Stimulated activated CD8-positive, alpha-beta memory T cell treated with anti-CD3 and anti-CD28 coated beads, Interleukin-12 subunit alpha, Interleukin-12 subunit beta, amount 100 ng/mL, for 24 hours (primary cell): ENCODE data around the gene MTFR1L.
A peak's percentile ranks its signal among the peaks of the same experiment; 100 is the strongest.
"Not testable (repeated sequence)": the region's sequence is repeated elsewhere in the genome, so short reads cannot be mapped to it uniquely, and the experiment has no call there.

Experiments
- DNase-seq: peaks from one replicate; pipeline ENCODE4 v3.0.0-alpha.2; 2020; ENCODE audit errors: extremely low read depth

Gene MTFR1L

DNA sequence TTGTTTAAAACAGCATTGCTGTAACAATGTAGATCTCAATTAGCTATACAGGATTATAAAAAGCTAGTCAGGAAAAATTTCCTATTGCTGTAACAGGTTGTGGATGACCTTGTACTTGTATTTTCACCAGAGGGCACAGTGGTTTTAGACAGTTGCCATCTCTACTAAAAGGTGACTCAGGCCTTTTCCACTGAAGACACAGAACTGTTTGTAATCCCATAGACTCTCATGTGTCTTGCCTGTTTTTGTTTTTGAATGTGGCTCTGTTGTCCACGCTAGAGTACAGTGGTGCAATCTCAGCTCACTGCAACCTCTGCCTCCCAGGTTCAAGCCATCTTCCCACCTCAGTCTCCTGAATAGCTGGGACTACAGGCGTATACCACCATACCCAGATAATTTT is 5.9 kb downstream of the MTFR1L start:
- DNase-seq = no peak

DNA sequence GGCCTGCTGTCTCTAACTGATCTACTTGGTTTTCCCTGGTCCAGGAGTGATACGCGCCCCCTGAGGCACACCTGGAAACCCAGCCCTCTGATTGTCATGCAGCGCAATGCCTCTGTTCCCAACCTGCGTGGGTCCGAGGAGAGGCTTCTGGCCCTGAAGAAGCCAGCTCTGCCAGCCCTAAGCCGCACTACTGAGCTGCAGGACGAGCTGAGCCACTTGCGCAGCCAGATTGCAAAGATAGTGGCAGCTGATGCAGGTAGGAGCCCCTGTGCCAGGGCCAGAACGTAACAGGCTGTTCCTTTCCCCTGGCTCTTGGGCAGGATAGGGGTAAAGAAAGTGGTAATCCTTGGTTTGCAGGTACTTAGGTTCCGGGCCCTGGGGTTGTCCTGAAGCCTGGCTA is 6.8 kb downstream of the MTFR1L start:
- DNase-seq = no peak

DNA sequence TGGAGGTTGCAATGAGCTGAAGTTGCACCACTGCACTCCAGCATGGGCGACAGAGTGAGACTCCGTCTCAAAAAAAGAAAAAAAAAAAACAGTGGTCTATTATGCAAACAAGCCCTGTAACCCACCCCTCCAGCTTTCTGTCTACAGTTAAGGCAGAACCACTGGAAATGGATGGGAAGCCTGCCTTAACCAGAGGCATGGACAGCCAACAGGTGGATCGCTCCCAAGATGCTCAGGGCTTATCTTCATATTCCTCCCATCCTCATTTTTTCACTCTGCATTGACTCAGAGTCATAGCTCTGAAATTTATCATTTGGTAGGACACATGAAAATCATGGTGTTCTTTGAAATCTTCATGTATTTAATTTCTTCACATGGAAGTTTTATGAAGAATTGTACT is 8.7 kb downstream of the MTFR1L start:
- DNase-seq = no peak

DNA sequence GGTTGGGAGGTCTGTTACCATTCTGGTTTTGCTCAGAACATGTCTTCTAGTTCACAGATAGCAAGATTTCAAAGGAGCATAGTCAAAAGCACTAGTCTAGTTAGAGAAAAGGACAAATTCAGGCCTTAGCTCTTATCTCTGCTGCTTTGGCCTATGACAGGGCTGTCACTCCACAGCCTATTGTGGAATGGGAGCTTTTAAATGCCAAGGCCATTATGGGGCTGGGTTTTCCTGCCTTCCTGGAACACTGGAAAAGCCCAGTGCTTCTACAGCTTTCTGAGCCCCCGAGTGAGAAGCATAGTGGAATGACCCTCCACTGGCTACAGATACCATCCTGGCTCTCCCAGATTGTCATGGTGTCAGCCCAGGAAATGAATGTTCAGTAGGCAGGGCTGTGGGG is 9.3 kb downstream of the MTFR1L start:
- no peak for DNase-seq

DNA sequence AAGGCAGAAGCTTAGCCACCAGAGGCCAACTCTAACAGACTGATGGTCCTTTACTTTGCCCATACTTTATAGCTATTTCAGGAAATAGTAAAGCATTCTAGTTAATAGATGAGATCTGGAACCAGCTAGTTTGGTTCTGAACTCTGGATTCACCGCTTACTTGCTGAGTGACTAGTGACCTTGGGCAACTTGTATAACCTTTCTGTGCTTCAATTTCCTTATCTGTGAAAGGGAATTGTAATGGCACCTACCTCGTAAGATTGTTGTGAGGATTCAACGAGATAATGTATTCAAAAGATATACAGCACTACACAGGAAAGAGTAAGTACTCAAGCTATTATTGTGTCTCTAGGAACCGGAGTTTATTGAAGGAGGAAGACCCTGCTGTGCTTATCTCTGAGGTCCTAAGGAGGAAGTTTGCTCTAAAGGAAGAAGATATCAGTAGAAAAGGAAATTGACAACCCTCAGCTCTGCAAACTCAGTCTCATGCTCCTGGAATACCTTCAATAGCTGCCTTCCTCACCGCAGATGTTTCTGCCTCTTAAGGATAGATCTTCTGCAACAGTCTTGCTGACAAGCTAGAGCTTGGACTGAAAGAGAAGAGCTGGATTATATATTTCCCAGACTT is 11.9 kb downstream of the MTFR1L start:
- DNase-seq = no peak

DNA sequence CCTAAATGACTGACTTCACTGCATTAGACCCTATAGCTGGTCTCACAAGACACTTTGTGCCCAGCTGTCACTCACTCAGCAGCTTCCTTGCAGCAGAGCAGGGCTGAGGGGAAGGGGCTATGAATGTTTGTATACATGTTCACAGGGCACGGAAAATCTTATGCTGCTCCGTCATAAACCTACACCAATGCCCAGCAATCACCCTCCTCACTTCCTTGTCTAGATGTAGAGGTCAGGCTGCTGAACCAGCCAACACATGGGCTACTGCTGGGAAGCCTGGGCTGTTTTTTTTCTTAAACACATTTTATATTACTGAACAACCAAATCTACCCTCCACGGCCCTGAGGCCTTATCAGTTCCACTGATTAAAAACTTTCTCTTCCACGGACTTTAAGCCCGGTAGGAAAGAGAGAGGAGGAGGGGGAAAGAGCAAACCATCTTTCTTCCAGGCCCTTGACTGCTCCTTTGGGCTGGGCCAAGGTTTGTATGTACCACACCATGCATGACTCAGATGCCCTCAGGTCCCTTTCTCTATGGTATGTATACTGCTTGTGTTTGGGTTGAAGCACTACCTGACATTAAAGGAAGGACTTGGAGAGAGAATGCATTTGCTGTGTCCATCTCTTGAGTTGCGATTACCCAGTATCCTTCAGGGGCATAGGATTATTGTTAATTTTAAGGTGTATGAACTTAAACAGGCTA is 12.7 kb downstream of the MTFR1L start:
- DNase-seq = no peak

DNA sequence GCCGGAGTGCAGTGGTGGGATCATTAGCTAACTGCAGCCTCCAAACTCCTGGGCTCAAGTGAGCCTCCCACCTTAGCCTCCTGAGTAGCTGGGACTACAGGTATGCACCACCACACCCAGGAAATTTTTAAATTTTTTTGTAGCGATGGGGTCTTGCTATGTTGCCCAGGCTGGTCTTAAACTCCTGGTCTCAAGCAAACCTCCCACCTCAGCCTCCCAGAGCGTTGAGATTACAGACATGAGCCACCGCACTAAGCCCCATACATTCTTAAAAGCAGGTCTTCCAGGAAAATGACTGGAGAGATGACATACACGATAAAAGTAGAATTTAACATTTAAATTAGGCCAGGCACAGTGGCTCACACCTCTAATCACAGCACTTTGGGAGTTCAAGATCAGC is 13.4 kb downstream of the MTFR1L start:
- no peak for DNase-seq

DNA sequence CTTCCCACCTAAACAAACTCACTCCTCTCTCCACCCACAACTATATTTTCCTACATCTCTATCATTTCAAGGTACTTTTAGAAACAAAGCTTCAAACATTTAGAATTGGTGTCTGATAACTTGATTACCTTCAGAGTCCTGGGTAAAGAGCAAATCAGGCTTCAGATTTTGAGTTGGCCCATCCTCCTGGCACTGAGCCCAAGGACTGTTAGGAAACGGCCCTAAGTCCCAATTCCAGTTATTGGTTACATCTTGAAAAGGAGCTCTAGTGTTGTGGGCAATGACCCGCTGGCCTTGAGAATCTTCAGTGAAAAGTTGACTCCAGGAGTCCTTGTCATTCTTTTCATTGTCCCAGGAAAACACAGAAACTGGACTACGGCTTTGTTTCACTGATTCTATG is 15.1 kb downstream of the MTFR1L start:
- DNase-seq = no peak

DNA sequence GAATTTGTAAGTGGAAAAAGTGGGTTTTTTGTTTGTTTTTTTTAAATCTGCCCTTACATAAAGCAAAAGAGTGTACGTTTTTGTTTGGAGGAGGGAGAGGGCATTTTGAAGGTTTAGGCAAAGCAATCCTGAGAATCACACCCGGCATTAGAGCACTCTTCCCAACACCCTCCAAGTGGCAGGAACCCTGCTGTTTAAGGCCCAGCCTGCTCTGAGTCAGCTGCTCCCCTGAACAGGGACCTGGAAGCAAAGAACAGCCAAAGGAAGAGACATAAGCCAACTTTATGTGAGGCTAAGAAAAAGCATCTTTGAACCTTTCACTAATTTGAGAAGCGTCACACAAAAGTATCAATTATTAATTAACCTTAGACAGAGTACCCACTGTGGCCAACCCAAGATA is 16.9 kb downstream of the MTFR1L start:
- DNase-seq = no peak

DNA sequence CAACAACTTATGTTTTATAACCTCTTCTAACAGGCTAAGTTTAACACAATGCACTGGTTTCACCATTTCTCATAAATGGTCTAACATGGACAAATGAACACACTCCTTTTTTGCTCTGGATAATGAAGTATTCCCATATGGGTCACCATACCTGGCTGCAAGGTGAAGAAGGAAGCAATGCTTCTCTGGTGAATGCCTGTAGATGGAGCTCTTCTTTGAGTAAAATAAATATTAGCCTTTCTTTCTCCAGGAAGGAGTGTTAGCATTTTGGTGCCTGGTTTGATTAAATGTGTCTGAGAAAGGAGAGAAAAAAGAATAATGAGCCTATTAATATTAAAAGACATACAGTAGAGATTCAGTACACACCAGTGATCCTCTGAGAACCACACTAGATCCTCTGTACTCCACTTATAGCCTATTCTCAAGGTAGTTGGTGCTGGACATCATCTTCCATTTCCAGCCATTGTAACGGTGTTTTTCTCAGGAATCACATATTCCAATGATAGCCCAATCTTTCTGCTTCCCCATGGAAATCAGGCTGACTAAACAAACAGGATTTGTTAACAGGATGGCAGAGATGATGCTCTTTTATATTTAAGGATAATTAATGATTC is 17.6 kb downstream of the MTFR1L start:
- DNase-seq = no peak

DNA sequence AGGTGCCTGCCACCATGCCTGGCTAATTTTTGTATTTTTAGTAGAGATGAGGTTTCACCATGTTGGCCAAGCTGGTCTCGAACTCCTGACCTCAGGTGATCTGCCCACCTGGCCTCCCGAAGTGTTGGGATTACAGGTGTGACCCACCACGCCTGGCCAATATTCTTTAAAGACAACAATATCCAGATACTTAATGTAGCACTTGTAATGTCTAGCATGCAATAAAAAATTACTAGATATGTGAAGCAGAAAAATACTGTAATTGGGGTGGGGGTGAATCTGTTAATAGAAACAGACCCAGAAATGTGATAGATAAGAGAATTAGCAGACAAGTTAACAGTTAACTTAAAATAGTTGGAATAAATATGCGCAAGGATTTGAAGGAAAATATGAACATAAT is 20.1 kb downstream of the MTFR1L start:
- DNase-seq = not testable (repeated sequence)

DNA sequence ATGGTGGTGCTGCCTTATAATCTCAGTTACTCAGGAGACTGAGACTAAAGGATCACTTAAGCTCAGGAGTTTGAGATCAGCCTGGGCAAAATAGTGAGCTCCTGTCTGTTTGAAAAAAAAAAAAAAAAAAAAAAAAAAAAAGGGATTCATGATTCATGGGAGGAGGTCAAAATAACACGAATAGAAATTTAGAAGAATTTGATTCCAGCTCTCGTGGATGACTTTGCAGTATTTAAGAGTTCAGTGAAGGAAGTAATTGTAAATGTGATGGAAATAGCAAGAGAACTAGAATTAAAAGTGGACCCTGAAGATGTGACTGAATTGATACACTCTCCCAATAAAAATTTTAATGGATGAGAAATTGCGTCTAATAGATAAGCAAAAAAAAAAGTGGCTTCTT is 23.7 kb downstream of the MTFR1L start:
- no peak for DNase-seq

DNA sequence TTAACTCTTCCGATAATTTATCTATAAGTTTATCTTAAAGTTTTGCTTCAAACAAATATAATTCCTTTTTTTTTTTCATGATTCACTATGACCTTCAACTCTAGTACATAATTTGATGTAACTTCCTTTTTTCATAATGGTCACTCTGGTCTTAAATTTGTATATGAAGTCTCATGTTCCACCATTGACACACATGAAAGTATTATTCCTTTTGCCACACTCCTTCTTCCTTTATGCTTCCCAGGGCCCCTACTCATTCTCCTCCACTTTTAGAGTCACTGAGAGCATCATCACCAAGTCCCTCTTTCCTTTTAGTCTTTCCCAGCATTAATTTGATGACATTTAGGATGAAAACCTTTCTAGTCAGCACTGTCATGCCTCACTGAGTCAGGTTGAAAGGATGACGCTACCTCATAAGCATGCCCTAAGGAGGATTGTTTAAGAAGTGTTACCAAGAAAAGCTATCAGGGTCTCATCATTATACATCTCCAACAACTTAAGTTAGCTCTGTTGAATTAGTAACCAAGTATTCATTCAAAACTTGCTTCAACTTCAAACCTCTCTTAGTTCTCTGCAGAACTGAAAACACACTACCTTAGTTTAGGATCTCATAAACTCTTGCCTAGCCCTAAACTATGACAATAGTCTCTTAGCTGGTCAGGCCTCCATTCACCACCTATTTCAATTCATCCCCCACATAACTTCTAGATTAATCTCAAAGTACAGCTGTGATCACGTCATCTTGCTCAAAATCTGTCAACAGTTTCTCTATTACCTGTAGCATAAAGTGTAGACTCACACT is 25.0 kb downstream of the MTFR1L start:
- DNase-seq = no peak

DNA sequence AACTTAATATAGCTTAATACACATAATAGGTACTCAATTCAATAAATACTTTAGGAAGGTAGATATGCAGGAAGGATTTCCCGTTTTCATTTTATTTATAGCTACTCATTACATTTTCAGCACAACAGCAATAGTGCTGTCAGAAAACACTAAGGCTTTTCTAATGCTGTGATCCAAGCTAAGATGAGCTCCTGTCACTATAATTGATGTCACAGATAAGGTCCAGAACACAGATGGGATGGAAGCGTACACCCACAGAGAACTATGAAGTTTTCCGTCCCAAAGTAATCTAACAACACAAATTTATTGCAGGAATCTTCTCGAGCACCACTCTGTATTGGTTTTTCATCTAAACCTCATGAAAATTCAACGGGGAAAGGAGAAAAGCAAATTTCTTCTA is 25.9 kb downstream of the MTFR1L start:
- DNase-seq = no peak

DNA sequence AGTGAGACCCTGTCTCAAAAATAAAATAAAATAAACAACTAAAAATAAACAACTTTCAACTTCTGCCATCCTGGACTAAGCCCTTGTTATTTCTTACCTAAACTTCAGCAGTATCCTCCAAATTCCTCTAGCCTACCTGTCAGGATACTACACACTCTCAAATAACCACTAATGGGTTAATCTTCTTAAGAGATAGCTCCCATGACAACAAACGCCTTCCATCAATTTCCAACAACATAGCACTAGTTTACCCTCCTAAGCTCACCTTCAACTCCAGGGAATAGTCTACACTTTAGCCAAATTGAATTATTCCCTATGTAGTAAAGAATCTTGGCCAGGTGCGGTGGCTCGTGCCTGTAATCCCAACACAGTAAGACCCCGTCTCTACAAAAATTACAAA is 28.2 kb downstream of the MTFR1L start:
- DNase-seq = no peak

DNA sequence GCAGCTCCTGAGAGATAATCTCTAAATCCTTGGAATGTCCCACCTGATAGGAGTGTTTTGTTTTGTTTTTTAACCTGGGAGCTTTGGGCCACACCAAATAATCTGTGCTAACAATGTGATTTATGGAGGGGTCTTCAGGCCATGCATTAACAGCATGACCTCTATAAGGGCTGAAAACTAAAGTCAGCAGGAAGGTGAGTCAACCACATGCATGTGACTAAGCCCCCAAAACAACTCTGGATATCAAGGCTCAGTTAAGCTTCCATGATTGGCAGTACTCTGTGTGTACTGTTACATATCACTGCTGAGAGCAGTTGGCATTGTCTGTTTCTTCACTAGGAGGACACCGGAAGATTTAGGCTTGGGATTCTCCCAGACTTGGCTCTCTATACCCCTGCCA is 28.8 kb downstream of the MTFR1L start:
- no peak for DNase-seq

DNA sequence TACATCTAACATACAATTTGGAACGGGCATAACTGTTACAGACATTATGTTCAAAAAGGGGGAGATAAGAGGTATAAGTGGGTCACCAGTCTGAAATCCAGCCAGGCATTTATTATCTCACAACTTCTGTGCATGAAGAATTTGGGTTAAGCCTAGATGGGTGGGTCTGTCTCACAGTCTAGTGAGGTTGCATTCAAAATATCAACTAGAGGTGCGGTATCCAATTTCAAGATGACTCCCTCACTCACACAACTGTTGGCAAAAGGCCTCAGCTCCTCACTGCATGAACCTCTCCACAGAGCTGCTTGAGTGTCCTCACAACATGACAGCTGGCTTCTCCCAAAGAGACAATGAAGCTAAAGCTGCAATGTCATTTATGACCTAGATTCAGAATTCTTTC is 34.8 kb downstream of the MTFR1L start:
- DNase-seq = no peak

DNA sequence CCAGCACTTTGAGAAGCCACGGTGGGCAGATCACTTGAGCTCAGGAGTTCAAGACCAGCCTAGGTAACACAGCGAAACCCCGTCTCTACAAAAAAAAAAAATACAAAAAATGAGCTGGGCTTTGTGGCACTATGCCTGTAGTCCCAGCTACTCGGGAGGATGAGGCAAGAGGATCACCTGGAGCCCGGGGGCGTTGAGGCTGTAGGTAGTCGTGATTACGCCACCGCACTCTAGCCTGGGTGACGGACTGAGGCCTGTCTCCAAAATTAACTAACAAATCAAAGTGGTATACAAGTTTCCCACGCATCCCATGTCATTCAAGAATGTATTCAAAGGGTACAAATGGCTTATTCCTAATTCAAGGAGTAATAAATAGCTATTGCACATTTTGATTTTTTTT is 37.1 kb downstream of the MTFR1L start:
- DNase-seq = no peak

DNA sequence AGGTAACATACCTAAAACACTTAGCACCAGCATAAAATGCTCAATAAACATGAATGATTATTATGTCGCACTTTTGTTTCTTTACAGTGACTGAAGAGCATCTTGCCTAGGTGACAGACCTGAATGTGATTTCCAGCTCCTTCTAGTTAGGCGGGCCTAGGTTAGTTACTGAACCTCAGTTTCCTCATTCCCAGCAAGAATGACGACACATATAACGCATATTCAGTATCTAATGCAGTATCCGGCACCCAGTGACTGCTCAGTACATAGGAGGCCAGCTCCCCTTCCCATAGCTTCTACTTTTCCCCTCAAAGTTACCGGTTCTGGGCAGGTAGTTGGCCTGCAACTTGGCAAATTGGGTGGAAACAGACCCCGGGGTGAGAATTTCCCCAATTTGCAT is 38.7 kb downstream of the MTFR1L start:
- DNase-seq = no peak

DNA sequence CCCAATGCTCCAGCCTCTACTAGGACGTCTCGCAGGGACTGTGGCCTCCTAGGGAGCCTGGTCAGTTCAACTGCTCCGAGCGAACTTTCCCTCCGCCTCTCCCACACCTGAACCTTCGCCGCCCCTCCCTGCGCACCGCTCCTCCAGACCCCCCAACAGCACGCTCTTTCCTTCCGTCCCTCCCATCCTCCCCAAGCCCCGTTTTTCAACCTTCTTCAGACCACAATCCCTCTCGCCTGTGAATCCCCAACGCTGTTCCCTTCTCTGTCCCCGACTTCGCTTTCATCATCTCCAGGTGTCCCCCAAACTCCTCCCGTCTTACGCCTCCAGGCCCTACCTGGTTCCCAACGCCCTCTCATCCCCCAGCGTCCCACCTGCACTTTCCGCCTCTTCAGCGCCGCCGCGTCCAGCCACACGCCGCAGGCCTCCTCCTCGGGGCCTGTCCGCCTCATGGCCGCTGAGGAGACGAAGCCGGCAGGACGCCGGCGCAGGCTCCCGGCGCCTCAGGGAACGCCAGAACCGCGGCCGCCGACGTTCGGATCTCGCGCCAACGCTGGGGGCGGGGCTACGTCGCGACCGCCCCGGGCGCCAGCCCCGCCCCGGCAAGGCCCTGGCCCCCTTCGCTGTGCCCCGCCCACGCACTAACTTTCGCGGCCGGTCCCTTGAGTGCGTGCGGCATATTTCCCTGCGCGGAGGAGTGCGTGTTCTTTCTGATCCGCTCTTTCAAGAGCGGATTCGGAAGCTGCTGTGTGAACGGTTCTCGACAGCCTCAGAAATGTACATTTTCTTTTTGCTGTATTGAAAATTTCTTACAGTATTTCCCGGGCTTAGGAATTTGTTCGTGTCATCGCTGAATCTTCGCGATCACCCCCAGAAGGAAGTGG is 39.4 kb downstream of the MTFR1L start, which contains the start of gene AUNIP:
Gene AUNIP, minus strand, starts transcription at position 552 of the 884 bp plus-strand sequence. Its CDS starts 100 bp downstream, at position 452.
- DNase-seq = peak; percentile 82
